OCI-LY3 (cell line): ENCODE data around the gene NR5A1.

Experiments
- H2AFZ ChIP-seq: fragments of 200-600, 300-600 bp; shearing (Covaris generic); 2 replicates; pipeline ENCODE4 v1.6.0; 2014; ENCODE audit warnings: antibody characterized with exemption, low read depth, low read length
- H3K27ac ChIP-seq: fragments of 200-600, 300-600 bp; sonication (generic); 2 replicates; pipeline ENCODE4 v1.5.1; 2014; ENCODE audit warnings: mild to moderate bottlenecking, low read length, moderate library complexity, mixed read lengths
- H3K27me3 ChIP-seq: fragments of 200-600, 300-600 bp; sonication (generic); 2 replicates; pipeline ENCODE4 v1.6.1; 2014; ENCODE audit warnings: low read depth, low read length, mixed read lengths
- H3K36me3 ChIP-seq: fragments of 200-600, 300-600 bp; sonication (generic); replicated peaks from 2 replicates; pipeline ENCODE3; 2014; ENCODE audit warnings: low read depth, low read length, mixed read lengths
- H3K4me1 ChIP-seq: fragments of 300-600, 200-600 bp; sonication (generic); 2 replicates; pipeline ENCODE4 v1.6.1; 2014; ENCODE audit warnings: low read length, mixed read lengths
- H3K4me2 ChIP-seq: fragments of 200-600, 300-600 bp; sonication (generic); 2 replicates; pipeline ENCODE4 v1.6.1; 2014; ENCODE audit warnings: low read length, mixed read lengths
- H3K4me3 ChIP-seq: fragments of 300-600, 200-600 bp; sonication (generic); 2 replicates; pipeline ENCODE4 v1.5.1; 2014; ENCODE audit warnings: antibody characterized with exemption, mild to moderate bottlenecking, low read length, moderate library complexity
- H3K79me2 ChIP-seq: fragments of 300-600, 200-600 bp; shearing (Covaris generic); 2 replicates; pipeline ENCODE4 v1.6.1; 2014; ENCODE audit warnings: mild to moderate bottlenecking, low read length, mixed read lengths
- H3K9ac ChIP-seq: fragments of 300-600, 200-600 bp; shearing (Covaris generic); 2 replicates; pipeline ENCODE4 v1.6.0; 2014; ENCODE audit warnings: mild to moderate bottlenecking, low read length, moderate library complexity
- H3K9me3 ChIP-seq: fragments of 200-600, 300-600 bp; shearing (Covaris generic); 2 replicates; pipeline ENCODE4 v1.6.1; 2014; ENCODE audit warnings: low read length, mixed read lengths; ENCODE audit not compliant: insufficient read depth
- H4K20me1 ChIP-seq: fragments of 200-600, 300-600 bp; sonication (generic); 2 replicates; pipeline ENCODE4 v1.6.1; 2016; ENCODE audit warnings: low read length, mixed read lengths; ENCODE audit not compliant: insufficient read depth
- EZH2phosphoT487 ChIP-seq: fragments of 200-600 bp; shearing (Covaris generic); IDR thresholded peaks from 2 replicates; pipeline ENCODE4 v1.6.1; 2018; ENCODE audit warnings: antibody characterized with exemption, mixed run types, low read depth
- TF ChIP-seq, protein P1 (sequence below): fragments of 200-600, 300-600 bp; sonication (generic); IDR thresholded peaks from 2 replicates; pipeline ENCODE4 v1.5.1; 2014; ENCODE audit warnings: antibody characterized with exemption, low read length, low read depth

NR5A1 gene

DNA sequence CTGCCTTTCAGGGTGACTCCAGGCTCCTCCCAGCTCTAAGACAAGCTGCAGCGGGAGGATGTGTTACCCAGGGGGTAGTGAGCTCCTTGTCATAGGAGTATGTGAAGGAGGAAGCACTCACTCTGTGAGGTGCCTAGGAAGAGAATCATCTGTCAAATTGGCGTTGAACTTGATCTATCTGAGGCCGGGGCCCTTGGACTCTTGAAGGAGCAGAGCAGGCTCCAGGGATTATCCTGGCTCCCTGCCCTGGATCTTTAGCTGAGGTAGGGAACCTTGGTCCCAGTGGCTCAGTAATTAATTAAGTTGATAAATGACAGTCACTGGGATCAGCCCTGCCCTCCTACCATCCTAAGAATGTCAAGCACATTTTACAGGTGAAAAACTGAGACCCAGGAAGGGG, 41.5 kb downstream of the NR5A1 start:
- no peak overlapping the region for H2AFZ ChIP-seq
- no peak overlapping the region for H3K4me3 ChIP-seq
- no peak overlapping the region for H3K27ac ChIP-seq
- no peak overlapping the region for H3K4me2 ChIP-seq
- H3K36me3 ChIP-seq, result no peaks in the 10 kb centered on the region
- H3K9ac ChIP-seq, result no peak overlapping the region
- H3K9me3 ChIP-seq, result no peaks in the 10 kb centered on the region
- no peaks in the 10 kb centered on the region for H3K79me2 ChIP-seq
- no peak for TF ChIP-seq EZH2phosphoT487
- TF ChIP-seq, protein P1, sequence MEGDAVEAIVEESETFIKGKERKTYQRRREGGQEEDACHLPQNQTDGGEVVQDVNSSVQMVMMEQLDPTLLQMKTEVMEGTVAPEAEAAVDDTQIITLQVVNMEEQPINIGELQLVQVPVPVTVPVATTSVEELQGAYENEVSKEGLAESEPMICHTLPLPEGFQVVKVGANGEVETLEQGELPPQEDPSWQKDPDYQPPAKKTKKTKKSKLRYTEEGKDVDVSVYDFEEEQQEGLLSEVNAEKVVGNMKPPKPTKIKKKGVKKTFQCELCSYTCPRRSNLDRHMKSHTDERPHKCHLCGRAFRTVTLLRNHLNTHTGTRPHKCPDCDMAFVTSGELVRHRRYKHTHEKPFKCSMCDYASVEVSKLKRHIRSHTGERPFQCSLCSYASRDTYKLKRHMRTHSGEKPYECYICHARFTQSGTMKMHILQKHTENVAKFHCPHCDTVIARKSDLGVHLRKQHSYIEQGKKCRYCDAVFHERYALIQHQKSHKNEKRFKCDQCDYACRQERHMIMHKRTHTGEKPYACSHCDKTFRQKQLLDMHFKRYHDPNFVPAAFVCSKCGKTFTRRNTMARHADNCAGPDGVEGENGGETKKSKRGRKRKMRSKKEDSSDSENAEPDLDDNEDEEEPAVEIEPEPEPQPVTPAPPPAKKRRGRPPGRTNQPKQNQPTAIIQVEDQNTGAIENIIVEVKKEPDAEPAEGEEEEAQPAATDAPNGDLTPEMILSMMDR, result no peak
- peaks cover 4% of the 10 kb centered on the region; the same call in 1 of the 2 replicates for H3K27me3 ChIP-seq
- no peaks in the 10 kb centered on the region for H4K20me1 ChIP-seq
- no peaks in the 10 kb centered on the region for H3K4me1 ChIP-seq

DNA sequence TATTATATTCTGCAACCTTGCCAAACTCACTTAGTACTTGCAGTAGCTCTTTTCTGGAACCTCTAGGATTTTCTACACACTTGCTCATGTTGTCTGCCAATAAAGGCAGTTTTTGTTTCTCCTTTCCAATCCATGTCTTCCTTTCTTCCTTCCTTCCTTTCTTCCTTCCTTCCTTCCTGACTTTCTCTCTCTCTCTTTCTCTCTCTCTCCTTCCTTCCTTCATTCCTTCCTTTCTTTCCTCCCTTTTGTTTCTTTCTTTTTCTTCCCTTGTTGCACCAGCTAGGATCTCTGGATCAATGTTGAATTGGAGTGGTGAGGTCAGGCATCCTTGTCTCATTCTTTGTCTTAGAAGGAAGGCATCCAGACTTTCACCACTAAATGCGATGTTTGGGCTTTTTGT, 44.5 kb downstream of the NR5A1 start:
- Histone ChIP-seq H3K79me2 (no peaks in the 10 kb centered on the region), H2AFZ (no peak overlapping the region), H3K9ac (no peak overlapping the region), H3K4me3 (no peak overlapping the region), H3K9me3 (no peaks in the 10 kb centered on the region), H3K4me1 (no peaks in the 10 kb centered on the region), H3K27me3 (peaks cover 4% of the 10 kb centered on the region; the same call in 1 of the 2 replicates), H3K4me2 (no peak overlapping the region), H3K27ac (no peak overlapping the region), H3K36me3 (no peaks in the 10 kb centered on the region), H4K20me1 (no peaks in the 10 kb centered on the region)
- TF ChIP-seq, protein P1, result no peak
- no peak for TF ChIP-seq EZH2phosphoT487

DNA sequence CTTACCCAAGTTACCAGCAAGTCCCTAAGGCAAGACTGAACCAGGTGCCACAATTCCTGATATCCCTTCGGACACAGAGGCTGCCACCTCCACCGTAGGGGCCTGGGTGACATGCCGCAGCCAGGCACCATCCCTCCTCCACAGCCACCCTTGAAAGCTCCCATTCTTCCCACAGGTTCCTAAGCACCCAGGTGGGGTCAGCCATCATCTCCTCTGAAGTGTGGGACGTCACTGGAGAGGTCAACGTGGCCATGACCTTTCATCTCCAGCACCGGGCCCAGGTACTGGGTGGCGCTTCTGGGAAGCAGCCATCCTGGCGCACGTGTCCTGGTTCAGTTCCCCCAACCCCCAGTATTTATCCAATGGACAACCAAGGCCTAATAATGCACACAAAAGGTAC, 48.8 kb downstream of the NR5A1 start:
- Histone ChIP-seq H3K4me1 (no peaks in the 10 kb centered on the region), H3K4me2 (no peak overlapping the region), H3K27me3 (peaks cover 3% of the 10 kb centered on the region; the same call in 1 of the 2 replicates), H3K27ac (no peak overlapping the region), H2AFZ (no peak overlapping the region), H3K79me2 (no peaks in the 10 kb centered on the region), H3K9ac (no peak overlapping the region), H3K36me3 (no peaks in the 10 kb centered on the region), H4K20me1 (no peaks in the 10 kb centered on the region), H3K4me3 (no peak overlapping the region), H3K9me3 (no peaks in the 10 kb centered on the region)
- TF ChIP-seq EZH2phosphoT487, result no peak
- TF ChIP-seq, protein P1, result no peak

DNA sequence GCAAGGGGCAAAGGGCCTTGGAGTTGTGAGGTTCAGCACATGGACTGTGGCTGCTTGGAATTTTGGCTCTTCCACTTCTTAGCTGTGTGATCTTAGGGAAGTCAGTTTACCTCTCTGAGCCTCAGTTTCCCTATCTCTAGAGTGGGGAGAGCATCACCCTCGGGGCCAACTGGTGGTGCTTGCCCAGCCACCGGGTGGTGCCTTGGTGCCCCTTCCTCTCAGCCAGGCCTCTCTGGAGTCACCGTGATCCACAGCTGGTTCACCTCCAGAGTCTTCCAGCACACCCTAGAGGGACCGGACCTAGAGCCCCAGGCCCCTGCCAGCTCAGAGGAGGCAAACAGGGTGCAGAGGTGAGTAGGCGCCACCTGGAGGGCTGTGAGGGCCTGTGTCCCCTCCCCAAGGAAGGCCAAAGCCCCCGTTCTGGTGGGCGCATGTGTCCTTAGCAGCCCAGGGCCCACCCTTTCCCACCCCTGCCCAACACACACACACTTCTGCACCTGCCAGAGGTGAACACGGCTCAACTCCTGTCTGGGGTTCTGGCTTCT, 49.2 kb downstream of the NR5A1 start:
- no peaks in the 10 kb centered on the region for H3K9me3 ChIP-seq
- H3K36me3 ChIP-seq, result no peaks in the 10 kb centered on the region
- H3K27me3 ChIP-seq, result no peaks in the 10 kb centered on the region
- no peak overlapping the region for H3K27ac ChIP-seq
- H2AFZ ChIP-seq, result no peak overlapping the region
- no peaks in the 10 kb centered on the region for H3K4me1 ChIP-seq
- H4K20me1 ChIP-seq, result no peaks in the 10 kb centered on the region
- TF ChIP-seq, protein P1, result peak; percentile 7; the same call in 1 of the 2 replicates
- TF ChIP-seq EZH2phosphoT487, result no peak
- H3K79me2 ChIP-seq, result no peaks in the 10 kb centered on the region
- H3K9ac ChIP-seq, result no peak overlapping the region
- no peak overlapping the region for H3K4me2 ChIP-seq
- H3K4me3 ChIP-seq, result no peak overlapping the region
